HG02943 (cell line): Measurements from ENCODE around the gene ABCG5.

Experiments used
- ATAC-seq: cut with Tn5 transposase; IDR thresholded peaks from one replicate; pipeline ENCODE4 v1.9.1; 2021; ENCODE audit warnings: mild to moderate bottlenecking, low read depth, moderate library complexity; ENCODE audit not compliant: unreplicated experiment

ABCG5 gene

GRCh38 chr2:43838560-43839267, at the start of gene ABCG5, which contains the start of gene ABCG8:
Gene ABCG5, minus strand, starts transcription at chr2:43838839. Its CDS starts 160 bp downstream, at chr2:43838679.
Gene ABCG8, plus strand, starts transcription at chr2:43838971. Its CDS starts 83 bp downstream, at chr2:43839054.
- no peak for ATAC-seq

GRCh38 chr2:43887176-43887575, 48.5 kb upstream of the ABCG5 start:
- ATAC-seq, result no peak

GRCh38 chr2:43885132-43885632, 46.5 kb upstream of the ABCG5 start:
- no peak for ATAC-seq

- no peak for ATAC-seq
These were observed 46.0 kb upstream of the ABCG5 start for GRCh38 chr2:43884689-43885088.

- no peak for ATAC-seq
These were observed 43.7 kb upstream of the ABCG5 start for GRCh38 chr2:43882312-43882711.

GRCh38 chr2:43880952-43881351, 42.3 kb upstream of the ABCG5 start:
- ATAC-seq, result no peak

- no peak for ATAC-seq
These were observed 41.8 kb upstream of the ABCG5 start for GRCh38 chr2:43880471-43880870.

GRCh38 chr2:43879261-43879660, 40.6 kb upstream of the ABCG5 start:
- no peak for ATAC-seq

GRCh38 chr2:43877782-43878464, 39.3 kb upstream of the ABCG5 start:
- no peak for ATAC-seq

GRCh38 chr2:43874776-43875451, 36.3 kb upstream of the ABCG5 start:
- ATAC-seq, result no peak

GRCh38 chr2:43872151-43872550, 33.5 kb upstream of the ABCG5 start:
- ATAC-seq, result no peak

GRCh38 chr2:43855292-43855691, 16.7 kb upstream of the ABCG5 start:
- no peak for ATAC-seq

GRCh38 chr2:43854671-43855070, 16.0 kb upstream of the ABCG5 start:
- ATAC-seq, result no peak

GRCh38 chr2:43853141-43854081, 14.8 kb upstream of the ABCG5 start:
- no peak for ATAC-seq

GRCh38 chr2:43852196-43852730, 13.6 kb upstream of the ABCG5 start:
- no peak for ATAC-seq

GRCh38 chr2:43851011-43851980, 12.7 kb upstream of the ABCG5 start:
- no peak for ATAC-seq

GRCh38 chr2:43848214-43848613, 9.6 kb upstream of the ABCG5 start:
- ATAC-seq, result no peak

GRCh38 chr2:43846140-43846793, 7.6 kb upstream of the ABCG5 start:
- ATAC-seq, result no peak
